ENCODE measurements around the gene ADGRL1. TPM values are rescaled to one million over a fixed set of nuclear protein-coding genes. Genes with fewer than 3 reads are reported as not detected.
"Not testable (repeated sequence)": the region's sequence is repeated elsewhere in the genome, so short reads cannot be mapped to it uniquely, and the experiment has no call there.

The ADGRL1 gene
- total RNA-seq, 1 donor from 2014 or later: 32.2 TPM

DNA sequence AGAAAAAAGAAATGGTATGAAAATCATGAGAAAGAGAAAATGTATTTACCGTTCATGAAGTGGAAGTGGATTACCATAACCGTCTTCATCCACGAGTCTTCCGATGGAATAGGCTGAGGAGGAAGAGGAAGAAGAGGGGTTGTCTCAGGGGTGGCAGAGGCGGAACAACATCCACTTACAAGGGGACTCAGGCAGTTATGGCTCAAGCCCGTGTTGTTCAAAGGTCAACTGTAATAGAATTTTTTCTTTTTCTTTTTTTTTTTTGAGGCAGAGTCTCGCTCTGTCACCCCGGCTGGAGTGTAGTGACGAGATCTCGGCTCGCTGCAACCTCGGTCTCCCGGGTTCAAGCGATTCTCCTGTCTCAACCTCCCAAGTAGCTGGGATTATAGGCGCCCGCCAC is 16.9 kb upstream of the ADGRL1 start:
- Mint-ChIP-seq H3K4me1 (ENCODE audit: low read depth) (peaks cover 18% of the 10 kb centered on the region), H3K27me3 (ENCODE audit: low read depth) (no peaks in the 10 kb centered on the region), H3K27ac (ENCODE audit: unreplicated experiment) (no peak overlapping the region), H3K36me3 (ENCODE audit: low read depth) (no peaks in the 10 kb centered on the region), H3K9me3 (ENCODE audit: low read depth) (no peaks in the 10 kb centered on the region), H3K4me3 (ENCODE audit: unreplicated experiment) (no peak overlapping the region)
- no peak for DNase-seq (ENCODE audit: low spot score)
- TF ChIP-seq, protein P1, sequence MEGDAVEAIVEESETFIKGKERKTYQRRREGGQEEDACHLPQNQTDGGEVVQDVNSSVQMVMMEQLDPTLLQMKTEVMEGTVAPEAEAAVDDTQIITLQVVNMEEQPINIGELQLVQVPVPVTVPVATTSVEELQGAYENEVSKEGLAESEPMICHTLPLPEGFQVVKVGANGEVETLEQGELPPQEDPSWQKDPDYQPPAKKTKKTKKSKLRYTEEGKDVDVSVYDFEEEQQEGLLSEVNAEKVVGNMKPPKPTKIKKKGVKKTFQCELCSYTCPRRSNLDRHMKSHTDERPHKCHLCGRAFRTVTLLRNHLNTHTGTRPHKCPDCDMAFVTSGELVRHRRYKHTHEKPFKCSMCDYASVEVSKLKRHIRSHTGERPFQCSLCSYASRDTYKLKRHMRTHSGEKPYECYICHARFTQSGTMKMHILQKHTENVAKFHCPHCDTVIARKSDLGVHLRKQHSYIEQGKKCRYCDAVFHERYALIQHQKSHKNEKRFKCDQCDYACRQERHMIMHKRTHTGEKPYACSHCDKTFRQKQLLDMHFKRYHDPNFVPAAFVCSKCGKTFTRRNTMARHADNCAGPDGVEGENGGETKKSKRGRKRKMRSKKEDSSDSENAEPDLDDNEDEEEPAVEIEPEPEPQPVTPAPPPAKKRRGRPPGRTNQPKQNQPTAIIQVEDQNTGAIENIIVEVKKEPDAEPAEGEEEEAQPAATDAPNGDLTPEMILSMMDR (IDR thresholded peaks at IDR 0.05): no peak

DNA sequence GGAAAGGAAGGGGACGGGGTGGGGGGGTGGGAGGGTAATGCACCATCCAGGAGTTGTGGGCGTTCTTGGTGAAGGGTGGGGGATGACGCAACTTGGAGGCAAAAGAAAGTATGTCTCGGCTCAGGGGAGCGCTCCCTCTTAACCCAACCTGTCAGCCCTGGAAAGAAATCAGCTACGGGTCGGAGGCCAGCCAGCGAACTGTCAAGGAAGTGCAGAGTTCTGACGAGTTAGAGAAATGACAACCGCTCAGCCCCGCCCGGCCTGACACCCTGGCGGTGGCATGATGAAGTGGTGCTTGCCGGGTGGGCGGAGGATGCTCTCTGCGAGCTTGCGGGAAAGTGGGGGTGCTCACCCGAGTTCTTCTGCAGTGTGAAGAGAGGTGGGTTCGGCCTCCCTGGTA is 15.4 kb upstream of the ADGRL1 start:
- Mint-ChIP-seq H3K4me3 (ENCODE audit: unreplicated experiment) (peak overlapping the region; percentile 40), H3K4me1 (ENCODE audit: low read depth) (peaks cover 19% of the 10 kb centered on the region)
- DNase-seq (ENCODE audit: low spot score); H3K27me3 Mint-ChIP-seq (ENCODE audit: low read depth); H3K9me3 Mint-ChIP-seq (ENCODE audit: low read depth); H3K27ac Mint-ChIP-seq (ENCODE audit: unreplicated experiment); H3K36me3 Mint-ChIP-seq (ENCODE audit: low read depth): not testable (repeated sequence)
- TF ChIP-seq, protein P1 (IDR thresholded peaks at IDR 0.05): peak; percentile 66

DNA sequence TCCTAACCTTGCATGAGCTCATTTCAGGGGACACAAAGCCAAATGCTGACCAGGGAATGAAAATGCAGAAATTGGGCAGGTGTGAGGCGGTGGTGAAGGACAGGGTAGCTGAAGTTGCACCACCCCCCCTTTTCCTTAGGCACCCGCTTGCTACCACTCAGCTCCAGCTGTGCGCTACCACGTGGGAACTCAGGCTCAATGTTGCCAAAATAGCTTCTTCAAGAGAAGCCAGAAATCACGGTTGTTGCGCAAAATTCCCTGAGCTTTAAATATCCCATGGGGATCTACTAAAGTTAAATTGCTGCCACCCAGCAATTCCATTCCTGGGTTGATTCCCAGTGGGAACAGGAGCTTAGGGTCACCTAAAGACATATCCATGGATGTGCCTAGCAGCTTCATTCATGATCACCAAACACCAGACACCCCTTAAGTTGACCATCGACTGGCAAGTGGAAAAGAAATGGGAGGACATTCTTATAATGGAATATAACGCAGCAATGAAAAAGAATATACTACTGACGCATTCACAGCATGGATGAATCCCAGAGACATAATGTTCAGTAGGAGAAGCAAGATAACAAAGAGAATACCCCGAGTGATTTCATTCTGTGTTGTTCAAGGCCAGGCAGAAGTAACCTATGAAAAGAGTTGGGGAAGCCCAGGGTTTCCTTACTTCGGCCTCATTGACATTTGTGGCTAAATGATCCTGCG is 12.8 kb upstream of the ADGRL1 start:
- H3K27me3 Mint-ChIP-seq (ENCODE audit: low read depth): no peaks in the 10 kb centered on the region
- H3K27ac Mint-ChIP-seq (ENCODE audit: unreplicated experiment): no peak overlapping the region
- no peak for DNase-seq (ENCODE audit: low spot score)
- H3K36me3 Mint-ChIP-seq (ENCODE audit: low read depth): no peaks in the 10 kb centered on the region
- H3K4me3 Mint-ChIP-seq (ENCODE audit: unreplicated experiment): no peak overlapping the region
- no peaks in the 10 kb centered on the region for H3K9me3 Mint-ChIP-seq (ENCODE audit: low read depth)
- TF ChIP-seq, protein P1 (IDR thresholded peaks at IDR 0.05): no peak
- H3K4me1 Mint-ChIP-seq (ENCODE audit: low read depth): peaks cover 15% of the 10 kb centered on the region

DNA sequence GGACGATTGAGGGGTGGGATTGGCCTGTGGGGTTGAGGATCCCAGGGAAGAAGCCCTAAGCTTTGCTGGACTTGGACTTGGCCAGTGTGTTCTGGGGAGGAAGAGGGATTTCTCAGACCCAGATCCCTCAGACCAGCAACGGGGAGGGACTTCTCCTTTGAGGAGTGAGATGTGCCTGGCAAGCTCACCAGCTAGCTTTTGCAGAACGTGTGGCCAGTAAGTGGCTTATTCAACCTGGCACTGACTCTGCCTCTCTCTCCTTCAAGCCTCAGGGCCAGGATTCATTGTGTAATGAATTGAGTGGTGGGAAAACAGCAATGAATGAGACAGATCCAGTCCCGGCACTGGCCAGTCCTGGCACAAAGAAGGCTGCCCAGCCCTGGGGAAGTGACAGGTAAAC is 11.9 kb upstream of the ADGRL1 start:
- H3K27me3 Mint-ChIP-seq (ENCODE audit: low read depth); H3K4me3 Mint-ChIP-seq (ENCODE audit: unreplicated experiment); H3K27ac Mint-ChIP-seq (ENCODE audit: unreplicated experiment); H3K36me3 Mint-ChIP-seq (ENCODE audit: low read depth); DNase-seq (ENCODE audit: low spot score); H3K9me3 Mint-ChIP-seq (ENCODE audit: low read depth): not testable (repeated sequence)
- H3K4me1 Mint-ChIP-seq (ENCODE audit: low read depth): peaks cover 15% of the 10 kb centered on the region

DNA sequence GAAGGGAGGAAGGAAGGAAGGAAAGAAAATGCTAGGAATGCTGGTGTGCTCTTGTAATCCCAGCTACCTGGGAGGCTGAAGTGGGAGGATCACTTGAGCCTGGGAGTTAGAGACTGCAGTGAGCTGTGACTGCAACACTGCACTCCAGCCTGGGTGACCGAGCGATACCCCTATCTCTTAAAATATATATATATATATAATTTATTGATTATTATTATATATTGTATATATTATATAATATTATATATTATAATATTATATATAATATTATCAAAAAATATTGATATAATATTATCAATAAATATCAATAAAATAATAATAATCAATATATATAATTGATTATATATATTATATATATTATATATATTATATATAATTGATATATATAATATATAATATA is 8.6 kb upstream of the ADGRL1 start:
- TF ChIP-seq, protein P1 (IDR thresholded peaks at IDR 0.05): no peak

DNA sequence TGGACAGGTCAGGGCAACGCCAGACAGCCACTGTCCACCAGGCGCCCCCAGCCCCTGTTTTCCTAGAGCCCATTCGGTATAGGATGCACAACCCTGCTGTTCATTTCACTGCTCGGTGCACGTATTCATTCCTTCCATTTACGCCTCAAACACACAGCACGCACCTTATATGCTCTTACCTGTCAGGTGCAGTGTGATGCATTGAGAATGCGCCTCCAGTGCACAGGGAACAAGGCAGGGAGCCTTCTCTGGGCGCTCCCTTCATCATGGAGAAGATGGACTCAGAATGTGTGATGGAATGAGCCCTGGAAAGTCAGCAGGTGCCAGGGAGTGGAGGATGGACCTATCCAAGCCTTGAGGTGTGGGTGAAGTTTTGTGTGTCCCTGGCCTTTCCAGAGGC is 4.2 kb upstream of the ADGRL1 start:
- not testable (repeated sequence) for H3K4me1 Mint-ChIP-seq (ENCODE audit: low read depth); H3K27me3 Mint-ChIP-seq (ENCODE audit: low read depth); H3K27ac Mint-ChIP-seq (ENCODE audit: unreplicated experiment); H3K9me3 Mint-ChIP-seq (ENCODE audit: low read depth); DNase-seq (ENCODE audit: low spot score); H3K4me3 Mint-ChIP-seq (ENCODE audit: unreplicated experiment); H3K36me3 Mint-ChIP-seq (ENCODE audit: low read depth)

More for the DNA sequence above, 8.6 kb upstream of the ADGRL1 start:
- Mint-ChIP-seq H3K4me1 (ENCODE audit: low read depth) (peaks cover 3% of the 10 kb centered on the region), H3K27ac (ENCODE audit: unreplicated experiment) (no peak overlapping the region), H3K36me3 (ENCODE audit: low read depth) (no peaks in the 10 kb centered on the region), H3K27me3 (ENCODE audit: low read depth) (no peaks in the 10 kb centered on the region), H3K9me3 (ENCODE audit: low read depth) (no peaks in the 10 kb centered on the region), H3K4me3 (ENCODE audit: unreplicated experiment) (no peak overlapping the region)
- no peak for DNase-seq (ENCODE audit: low spot score)

DNA sequence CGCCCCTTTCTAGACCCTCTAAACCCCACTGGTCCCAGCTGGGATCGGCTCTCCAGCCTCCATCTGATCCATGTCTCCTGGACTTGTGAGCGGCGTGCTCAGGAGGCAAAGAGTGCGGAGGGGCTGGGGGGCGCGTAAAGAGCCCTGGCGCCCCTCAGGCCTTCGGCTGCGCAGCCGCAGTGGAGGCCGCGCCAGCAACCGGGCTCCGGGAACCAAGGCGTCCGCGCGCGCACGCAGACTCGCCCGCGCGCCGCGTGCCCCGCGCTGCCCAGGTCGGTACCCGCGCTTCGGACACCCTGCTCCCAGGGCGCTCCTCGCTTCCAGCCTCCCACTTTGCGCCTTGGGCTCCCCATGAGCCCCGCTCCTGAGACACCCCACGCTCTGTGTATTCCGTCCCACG is 3.4 kb upstream of the ADGRL1 start:
- not testable (repeated sequence) for DNase-seq (ENCODE audit: low spot score); H3K36me3 Mint-ChIP-seq (ENCODE audit: low read depth); H3K4me3 Mint-ChIP-seq (ENCODE audit: unreplicated experiment); H3K27ac Mint-ChIP-seq (ENCODE audit: unreplicated experiment); H3K27me3 Mint-ChIP-seq (ENCODE audit: low read depth); H3K9me3 Mint-ChIP-seq (ENCODE audit: low read depth)
- H3K4me1 Mint-ChIP-seq (ENCODE audit: low read depth): peaks cover 11% of the 10 kb centered on the region

DNA sequence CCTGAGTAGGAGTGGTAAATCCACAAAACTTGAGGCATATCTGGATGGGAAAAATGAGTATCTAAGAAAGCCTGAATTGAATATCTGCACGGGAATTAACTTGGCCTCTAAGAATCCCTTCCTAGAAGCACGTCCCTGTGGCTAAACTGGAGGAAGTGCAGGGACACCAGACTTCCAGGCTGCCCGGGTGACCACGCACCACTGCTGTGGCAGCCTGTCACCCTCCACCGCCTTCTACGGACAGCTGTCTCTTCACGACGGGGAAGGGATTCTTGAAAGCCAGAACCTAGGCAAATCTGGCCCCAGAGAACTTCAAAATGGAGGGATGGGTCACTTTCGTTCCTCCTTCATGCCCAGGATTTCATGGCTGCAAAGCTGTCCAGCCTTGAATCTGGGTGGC is 2.5 kb upstream of the ADGRL1 start:
- H3K4me3 Mint-ChIP-seq (ENCODE audit: unreplicated experiment); H3K9me3 Mint-ChIP-seq (ENCODE audit: low read depth); DNase-seq (ENCODE audit: low spot score); H3K27ac Mint-ChIP-seq (ENCODE audit: unreplicated experiment); H3K36me3 Mint-ChIP-seq (ENCODE audit: low read depth); H3K27me3 Mint-ChIP-seq (ENCODE audit: low read depth): not testable (repeated sequence)
- peaks cover 16% of the 10 kb centered on the region for H3K4me1 Mint-ChIP-seq (ENCODE audit: low read depth)

DNA sequence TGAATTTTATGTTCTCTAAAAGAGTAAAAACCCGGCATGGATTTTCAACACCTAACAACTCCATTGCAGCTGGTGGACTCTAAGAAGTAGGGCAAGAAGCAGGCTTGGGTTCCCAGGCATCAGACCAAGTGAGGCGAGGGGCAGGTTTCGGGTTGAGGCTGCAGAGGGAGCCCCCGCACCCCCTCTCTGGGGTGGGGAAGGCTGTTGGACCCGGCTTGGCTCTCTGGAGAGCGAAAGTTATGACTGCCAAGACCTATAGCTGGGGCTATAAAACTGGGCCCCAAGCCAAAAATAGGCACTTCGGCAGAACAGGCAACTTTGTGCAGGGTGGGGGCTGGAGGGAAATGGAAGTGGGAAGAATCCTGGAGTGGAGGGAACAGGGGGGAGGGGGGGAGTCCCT is 1.8 kb upstream of the ADGRL1 start:
- not testable (repeated sequence) for H3K27me3 Mint-ChIP-seq (ENCODE audit: low read depth); DNase-seq (ENCODE audit: low spot score); H3K9me3 Mint-ChIP-seq (ENCODE audit: low read depth); H3K27ac Mint-ChIP-seq (ENCODE audit: unreplicated experiment); H3K36me3 Mint-ChIP-seq (ENCODE audit: low read depth)
- Mint-ChIP-seq H3K4me3 (ENCODE audit: unreplicated experiment) (peak overlapping the region; percentile 86), H3K4me1 (ENCODE audit: low read depth) (peaks cover 20% of the 10 kb centered on the region)

Data from chondrocyte (in vitro differentiated cells).